ENCODE measurements around the gene SEC14L6.
"Not testable (repeated sequence)": the region's sequence is repeated elsewhere in the genome, so short reads cannot be mapped to it uniquely, and the experiment has no call there.

Gene SEC14L6

GRCh38 chr22:30568137-30568805 lies 21.7 kb upstream of the SEC14L6 start:
- Histone ChIP-seq H3K9ac (no peak overlapping the region), H3K27ac (no peak overlapping the region), H3K79me2 (no peaks in the 10 kb centered on the region), H3K27me3 (ENCODE audit: control insufficient read depth, insufficient read depth, low read length) (no peaks in the 10 kb centered on the region), H2AFZ (no peak overlapping the region), H3K36me3 (ENCODE audit: control insufficient read depth, insufficient read depth, low read length) (no peaks in the 10 kb centered on the region), H3K9me3 (ENCODE audit: control insufficient read depth, low read length) (no peaks in the 10 kb centered on the region), H3K4me3 (ENCODE audit: low read depth, low read length) (no peak overlapping the region), H3K4me1 (no peaks in the 10 kb centered on the region), H3K4me2 (ENCODE audit: low read length) (no peak overlapping the region)
- no peak for TF ChIP-seq CTCF (IDR thresholded peaks at IDR 0.05)

GRCh38 chr22:30567277-30567676 lies 20.7 kb upstream of the SEC14L6 start:
- not testable (repeated sequence) for H3K79me2 ChIP-seq; H2AFZ ChIP-seq; H3K27ac ChIP-seq; H3K27me3 ChIP-seq (ENCODE audit: control insufficient read depth, insufficient read depth, low read length); H3K9ac ChIP-seq; H3K4me3 ChIP-seq (ENCODE audit: low read depth, low read length); H3K36me3 ChIP-seq (ENCODE audit: control insufficient read depth, insufficient read depth, low read length); H3K4me1 ChIP-seq; H3K4me2 ChIP-seq (ENCODE audit: low read length); H3K9me3 ChIP-seq (ENCODE audit: control insufficient read depth, low read length)

GRCh38 chr22:30566125-30566524 lies 19.6 kb upstream of the SEC14L6 start:
- Histone ChIP-seq H3K36me3 (ENCODE audit: control insufficient read depth, insufficient read depth, low read length) (no peaks in the 10 kb centered on the region), H3K9ac (no peak overlapping the region), H3K79me2 (no peaks in the 10 kb centered on the region), H3K4me1 (no peaks in the 10 kb centered on the region), H3K27me3 (ENCODE audit: control insufficient read depth, insufficient read depth, low read length) (no peaks in the 10 kb centered on the region), H3K9me3 (ENCODE audit: control insufficient read depth, low read length) (no peaks in the 10 kb centered on the region), H3K4me2 (ENCODE audit: low read length) (no peak overlapping the region), H3K4me3 (ENCODE audit: low read depth, low read length) (no peak overlapping the region), H2AFZ (no peak overlapping the region), H3K27ac (no peak overlapping the region)
- TF ChIP-seq CTCF (IDR thresholded peaks at IDR 0.05), result no peak

GRCh38 chr22:30565341-30565740 lies 18.8 kb upstream of the SEC14L6 start:
- Histone ChIP-seq H3K4me2 (ENCODE audit: low read length) (no peak overlapping the region), H3K27me3 (ENCODE audit: control insufficient read depth, insufficient read depth, low read length) (no peaks in the 10 kb centered on the region), H3K4me3 (ENCODE audit: low read depth, low read length) (no peak overlapping the region), H3K9ac (no peak overlapping the region), H2AFZ (no peak overlapping the region), H3K36me3 (ENCODE audit: control insufficient read depth, insufficient read depth, low read length) (no peaks in the 10 kb centered on the region), H3K27ac (no peak overlapping the region), H3K79me2 (no peaks in the 10 kb centered on the region), H3K9me3 (ENCODE audit: control insufficient read depth, low read length) (no peaks in the 10 kb centered on the region), H3K4me1 (no peaks in the 10 kb centered on the region)
- TF ChIP-seq CTCF (IDR thresholded peaks at IDR 0.05), result no peak

GRCh38 chr22:30564761-30565119 lies 18.2 kb upstream of the SEC14L6 start:
- Histone ChIP-seq H3K4me1 (no peaks in the 10 kb centered on the region), H3K9ac (no peak overlapping the region), H3K4me2 (ENCODE audit: low read length) (no peak overlapping the region), H3K36me3 (ENCODE audit: control insufficient read depth, insufficient read depth, low read length) (no peaks in the 10 kb centered on the region), H2AFZ (no peak overlapping the region), H3K27ac (no peak overlapping the region), H3K79me2 (no peaks in the 10 kb centered on the region), H3K4me3 (ENCODE audit: low read depth, low read length) (no peak overlapping the region), H3K27me3 (ENCODE audit: control insufficient read depth, insufficient read depth, low read length) (no peaks in the 10 kb centered on the region), H3K9me3 (ENCODE audit: control insufficient read depth, low read length) (no peaks in the 10 kb centered on the region)
- TF ChIP-seq CTCF (IDR thresholded peaks at IDR 0.05), result no peak

Measured in parathyroid adenoma (tissue), 2 donors.